AG20443 (cell line): ENCODE measurements around the gene SLX4IP.
A peak's percentile ranks its signal among the peaks of the same experiment; 100 is the strongest.
"Not testable (repeated sequence)": the region's sequence is repeated elsewhere in the genome, so short reads cannot be mapped to it uniquely, and the experiment has no call there.

Experiments used
- DNase-seq: peaks from one replicate; pipeline ENCODE4 v3.0.0; 2012; ENCODE audit warnings: low spot score, mixed read lengths

Gene SLX4IP

DNA sequence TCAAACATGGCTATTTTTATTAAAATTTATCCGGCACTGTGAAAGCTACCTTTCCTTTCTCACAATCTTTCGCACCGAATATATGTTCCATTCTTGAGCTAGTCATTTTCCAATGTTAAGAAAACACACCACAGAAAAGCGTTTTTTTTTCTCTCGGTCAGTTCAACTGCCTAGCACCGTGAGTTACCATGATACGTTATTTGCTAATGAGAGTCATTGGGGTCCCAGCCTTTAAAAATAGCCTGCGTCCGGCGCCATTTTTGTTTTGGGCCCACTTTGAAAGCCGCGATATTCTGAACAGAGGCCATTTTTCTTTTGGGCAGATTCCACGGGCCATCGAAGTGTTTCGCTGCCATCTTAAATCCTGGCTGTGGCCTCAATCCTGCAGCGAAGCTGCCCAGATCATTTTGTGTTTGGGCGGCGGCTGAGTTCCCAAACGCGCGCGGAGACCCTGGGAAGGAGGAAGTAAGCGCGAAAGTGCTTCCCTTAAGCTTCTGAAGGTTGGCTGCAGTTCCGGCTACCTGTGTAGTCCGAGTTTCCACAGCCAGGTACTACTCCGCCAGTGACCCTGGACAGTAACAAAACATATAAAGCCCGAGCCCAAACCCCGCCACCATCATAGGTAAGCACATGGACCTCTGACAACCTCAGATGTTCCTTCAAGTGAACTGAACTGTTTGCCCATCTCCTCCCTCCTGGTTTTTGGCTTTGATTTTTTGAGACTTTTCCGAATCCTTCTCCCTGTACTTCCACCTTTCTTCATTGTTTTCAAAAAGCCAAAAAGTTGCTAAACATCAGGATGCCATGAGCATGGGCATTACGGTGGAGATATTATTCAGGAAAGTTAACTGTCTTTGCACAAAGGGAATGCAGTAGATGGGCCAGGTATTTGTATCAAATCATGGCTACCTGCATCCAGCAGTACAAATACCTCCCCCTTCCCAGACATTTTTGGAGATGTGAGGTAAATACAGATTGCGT, at the start of gene SLX4IP:
Gene SLX4IP, plus strand, starts transcription at position 474 of the 981 bp plus-strand sequence. CDS start 22,900 bp downstream, outside the sequence.
- DNase-seq = peak; percentile 86

- DNase-seq = no peak
Observed at GRCh38 chr20:10385850-10386544, 49.1 kb upstream of the SLX4IP start.

- DNase-seq = no peak
Observed at GRCh38 chr20:10387686-10388085, 47.4 kb upstream of the SLX4IP start.

GRCh38 chr20:10388597-10388996, 46.5 kb upstream of the SLX4IP start:
- DNase-seq = no peak

DNA sequence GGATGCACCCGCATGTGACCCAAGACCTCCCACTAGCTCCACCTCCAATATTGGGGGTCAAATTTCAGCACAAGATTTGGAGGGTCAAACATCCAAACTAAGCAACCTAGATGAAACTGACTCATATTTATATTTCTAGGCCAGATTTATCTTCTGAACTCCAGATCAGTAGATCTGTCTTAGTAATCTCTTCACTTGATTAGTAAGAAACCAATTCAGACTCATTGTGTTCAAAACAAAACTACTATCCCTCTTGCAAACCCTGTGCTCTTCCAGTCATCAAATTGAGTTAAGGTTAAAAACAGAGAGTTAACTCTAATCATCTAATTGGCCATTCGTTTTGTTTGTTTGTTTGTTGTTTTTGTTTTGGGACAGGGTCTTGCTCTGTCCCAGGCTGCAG, 44.4 kb upstream of the SLX4IP start:
- DNase-seq = no peak

- DNase-seq = not testable (repeated sequence)
Observed at GRCh38 chr20:10394752-10395151, 40.4 kb upstream of the SLX4IP start.

GRCh38 chr20:10398834-10399369, 36.2 kb upstream of the SLX4IP start:
- no peak for DNase-seq

- DNase-seq = no peak
Observed at GRCh38 chr20:10402938-10403608, 32.0 kb upstream of the SLX4IP start.

DNA sequence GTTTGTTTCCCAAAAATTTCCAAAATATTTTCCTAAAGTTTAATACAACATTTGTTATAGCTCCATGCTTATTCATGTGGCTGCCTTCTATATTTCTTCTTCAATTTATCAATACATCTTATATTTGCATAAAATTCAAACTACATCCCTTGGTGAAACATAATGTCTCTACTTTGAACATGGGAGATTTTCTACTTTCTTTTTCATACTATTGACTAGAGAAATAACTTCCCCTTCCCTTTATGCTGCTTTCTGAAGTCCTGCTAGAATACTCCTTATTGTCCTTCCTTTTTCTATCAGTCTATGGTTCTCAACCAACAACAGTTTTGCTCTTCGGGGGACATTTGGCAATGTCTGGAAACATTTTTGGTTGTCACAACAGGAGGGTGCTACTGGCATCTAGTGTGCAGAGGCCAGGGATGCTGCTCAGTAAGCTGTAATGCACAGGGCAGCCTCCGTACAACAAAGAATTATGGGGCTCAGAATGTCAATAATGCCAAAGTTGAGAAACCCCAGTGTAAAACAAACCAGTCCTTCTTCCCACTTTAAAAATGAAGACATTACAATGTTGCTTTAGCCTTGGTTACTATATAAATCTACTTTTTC, 31.0 kb upstream of the SLX4IP start:
- DNase-seq = no peak

DNA sequence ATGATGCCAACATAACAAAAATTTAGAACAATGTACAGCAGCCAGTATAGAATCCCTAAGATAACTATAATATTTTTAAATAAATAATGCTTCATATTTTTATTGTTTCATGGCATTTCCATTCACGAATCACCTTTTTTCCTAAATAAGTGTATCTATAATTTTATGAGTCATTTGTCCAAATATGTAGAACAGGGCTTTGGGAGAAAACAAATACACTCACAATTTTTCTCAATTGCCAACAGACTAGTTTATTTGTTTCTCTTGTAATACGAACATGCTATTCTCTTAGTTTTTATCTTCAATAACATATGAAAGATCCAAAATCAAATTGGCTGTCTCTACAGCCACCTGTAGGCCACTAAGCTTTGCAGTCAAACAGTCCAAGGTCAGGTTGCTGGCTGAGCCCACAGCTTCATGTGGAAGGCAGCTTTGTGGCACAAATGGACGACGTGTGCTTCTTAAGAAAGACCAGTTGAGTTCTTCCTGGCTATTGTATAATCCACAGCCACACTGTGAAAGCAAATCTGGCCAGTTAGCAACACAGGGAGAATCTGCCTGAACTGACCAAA, 30.1 kb upstream of the SLX4IP start:
- no peak for DNase-seq

GRCh38 chr20:10408108-10408813, 26.8 kb upstream of the SLX4IP start:
- no peak for DNase-seq

- no peak for DNase-seq
Observed at GRCh38 chr20:10411673-10412072, 23.4 kb upstream of the SLX4IP start.

DNA sequence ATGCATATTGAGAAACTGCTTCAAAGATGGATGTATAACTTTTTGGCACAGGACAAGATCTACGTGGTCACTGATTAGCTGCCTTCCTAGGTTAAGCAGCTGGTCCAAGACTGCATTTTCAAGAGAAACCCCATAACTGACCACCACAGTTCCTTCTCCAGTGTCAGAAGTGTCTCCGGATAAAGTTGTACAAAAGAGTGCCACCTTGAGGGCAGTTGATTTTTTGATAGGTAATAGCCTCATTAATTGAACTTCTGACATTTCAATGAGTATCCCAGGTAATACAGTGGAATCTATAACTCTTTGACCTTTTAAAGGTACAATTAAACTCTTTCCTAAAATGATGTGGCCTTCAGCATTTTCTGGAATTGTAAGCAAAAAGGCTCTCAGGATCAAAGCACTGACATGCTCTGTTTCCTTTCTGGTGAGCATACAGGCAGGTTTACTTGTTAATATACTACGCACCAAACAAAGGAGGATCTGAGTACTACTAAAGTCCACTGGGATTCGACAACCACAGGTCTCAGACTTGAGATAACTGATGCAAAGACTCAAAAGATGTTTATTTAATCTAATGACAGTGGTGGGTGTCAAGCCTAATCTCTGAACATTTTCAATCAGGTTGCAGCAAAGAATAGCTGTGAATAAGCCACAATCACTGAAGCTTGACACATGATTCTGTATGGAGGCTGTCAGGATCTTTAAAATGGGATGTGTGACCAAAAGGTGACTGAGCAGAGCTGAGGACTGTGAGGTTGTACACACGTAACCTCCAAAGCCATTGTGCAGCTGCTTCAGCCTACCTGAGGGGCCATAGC, 22.3 kb upstream of the SLX4IP start:
- DNase-seq = no peak

DNA sequence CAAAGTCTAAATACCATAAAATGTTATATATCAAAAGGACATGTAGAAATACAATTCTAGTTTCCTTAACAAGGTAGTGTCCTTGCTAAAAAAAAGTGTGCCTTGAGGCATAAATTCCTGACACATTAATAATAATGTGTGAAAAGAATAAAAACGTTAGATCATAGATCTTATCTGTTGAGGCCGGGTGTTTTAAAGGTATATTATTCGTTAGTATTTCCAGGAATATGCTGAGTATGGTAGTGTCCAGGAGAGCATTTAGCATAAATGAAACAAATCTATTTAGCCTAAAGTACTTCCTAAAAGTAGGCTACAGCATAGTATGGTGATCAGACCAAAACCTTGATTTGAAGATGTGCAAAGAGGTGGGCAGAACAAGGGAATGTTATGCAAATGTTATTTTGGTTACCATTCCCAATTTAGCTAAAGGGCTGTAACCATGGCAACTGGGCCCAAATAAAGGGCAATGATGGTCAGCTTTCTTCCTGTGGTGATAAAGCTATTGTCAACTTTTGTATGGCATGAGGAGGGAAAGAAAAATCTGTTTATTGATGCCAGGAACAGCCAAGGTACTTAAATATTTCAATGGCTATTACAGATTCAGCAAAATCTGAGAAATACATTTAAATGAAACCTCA, 20.0 kb upstream of the SLX4IP start:
- DNase-seq = peak; percentile 9

DNA sequence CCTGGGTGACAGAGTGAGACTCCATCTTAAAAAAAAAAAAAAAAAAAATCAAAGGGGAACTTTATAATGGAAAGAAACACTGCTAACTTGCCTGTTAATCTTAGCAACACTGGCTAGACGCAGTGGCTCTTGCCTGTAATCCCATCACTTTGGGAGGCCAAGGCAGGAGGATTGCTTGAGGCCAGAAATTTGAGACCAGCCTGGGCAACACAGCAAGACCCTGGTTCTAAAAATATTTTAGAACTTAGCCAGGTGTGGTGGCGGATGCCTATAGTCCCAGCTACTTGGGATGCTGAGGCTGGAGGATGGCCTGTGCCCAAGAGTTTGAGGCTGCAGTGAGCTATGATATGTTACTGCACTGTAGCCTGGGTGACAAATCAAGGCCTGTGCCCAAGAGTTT, 17.9 kb upstream of the SLX4IP start:
- DNase-seq = not testable (repeated sequence)

GRCh38 chr20:10419550-10420133, 15.5 kb upstream of the SLX4IP start:
- no peak for DNase-seq

DNA sequence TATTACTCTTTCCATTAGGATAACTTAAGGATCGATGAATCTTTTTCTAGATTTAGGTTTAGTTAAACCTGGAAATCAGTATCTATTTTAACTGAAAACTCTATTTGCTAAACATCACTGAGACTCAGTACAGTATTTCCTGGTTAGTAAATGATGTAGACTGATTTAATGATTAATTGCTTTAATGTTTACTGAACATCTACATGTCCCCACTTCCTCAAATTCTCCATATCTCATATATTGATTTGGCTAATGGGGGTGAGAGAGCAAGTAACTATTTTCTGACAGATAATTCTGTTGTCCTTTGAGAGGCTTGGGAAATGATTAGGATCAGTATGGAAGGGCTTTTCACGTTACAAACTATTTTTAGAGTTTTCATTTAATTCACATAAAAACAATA, 11.4 kb upstream of the SLX4IP start:
- DNase-seq = no peak

DNA sequence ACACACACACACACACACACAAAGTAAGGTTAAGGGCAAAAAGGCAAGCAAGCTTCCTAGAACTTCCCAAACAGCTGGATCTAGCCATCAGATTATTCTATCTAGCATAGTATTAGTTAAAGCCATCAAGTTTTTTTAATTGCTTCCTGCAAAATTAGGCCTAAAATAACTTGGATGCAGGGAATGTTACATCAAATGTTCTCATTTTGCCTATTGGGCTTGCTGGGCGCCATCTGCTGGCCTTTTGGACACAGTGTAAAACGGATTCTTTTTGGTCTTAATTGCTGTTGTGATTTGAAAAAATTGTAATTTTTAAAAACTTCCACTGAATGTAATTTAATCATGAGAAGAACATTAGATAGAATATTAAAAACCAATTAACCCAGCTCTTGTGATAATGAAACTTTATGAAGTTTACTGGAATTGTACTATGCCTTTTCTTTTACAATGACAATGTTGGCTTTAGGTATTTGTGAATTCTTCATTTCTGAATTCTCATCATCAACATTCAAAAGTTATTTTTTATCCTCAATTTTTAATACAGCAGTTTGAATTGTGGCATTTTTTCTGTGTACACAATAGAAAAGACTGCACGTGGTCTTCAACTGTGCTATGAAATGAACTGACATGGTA, 7.9 kb upstream of the SLX4IP start:
- DNase-seq = peak; percentile 62

DNA sequence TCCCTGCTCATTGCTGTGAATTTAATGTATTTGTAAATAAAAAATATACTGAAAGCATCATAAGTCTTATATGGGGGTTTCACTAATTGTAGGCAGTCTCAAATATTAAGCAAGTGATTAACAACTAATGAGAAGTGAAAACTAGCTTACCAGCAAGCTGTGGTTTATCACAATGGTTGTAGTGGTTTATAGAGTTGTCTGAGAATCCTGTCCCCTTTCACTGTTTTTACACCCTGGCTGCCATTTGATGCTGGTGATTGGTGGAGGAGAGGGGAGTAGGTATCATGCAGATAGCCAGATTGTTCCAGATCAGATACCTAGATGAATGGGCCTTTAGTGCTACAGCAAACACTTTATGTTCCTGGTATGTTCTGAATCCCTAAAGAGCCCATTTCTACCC, 7.1 kb upstream of the SLX4IP start:
- no peak for DNase-seq
